GM06990 (cell line): ENCODE measurements around the gene TANGO2.

ENCODE experiments used
- DNase-seq: peaks from one replicate; pipeline ENCODE4 v3.0.0-alpha.2; 2011; ENCODE audit not compliant: insufficient read length; ENCODE audit errors: extremely low read depth
- H3K27me3 ChIP-seq: replicated peaks from 2 replicates; pipeline ENCODE4 v1.6.0; 2011; ENCODE audit warnings: low read length; ENCODE audit not compliant: control insufficient read depth, insufficient read depth
- H3K36me3 ChIP-seq: 2 replicates; pipeline ENCODE4 v1.5.1; 2011; ENCODE audit warnings: low read length; ENCODE audit not compliant: control insufficient read depth, insufficient read depth
- H3K4me3 ChIP-seq: replicated peaks from 2 replicates; pipeline ENCODE4 v1.5.1; 2011; ENCODE audit warnings: low read depth, mild to moderate bottlenecking, control low read depth, low read length
- CTCF ChIP-seq: IDR thresholded peaks from 2 replicates; pipeline ENCODE4 v1.5.1; 2011; ENCODE audit warnings: low read length, control low read depth, mild to moderate bottlenecking, inconsistent platforms; ENCODE audit not compliant: insufficient read depth, poor library complexity, severe bottlenecking

The TANGO2 gene

GRCh38 chr22:19992921-19993355 is 28.0 kb upstream of the TANGO2 start:
- Histone ChIP-seq H3K27me3 (no peaks in the 10 kb centered on the region), H3K4me3 (no peak overlapping the region), H3K36me3 (no peaks in the 10 kb centered on the region)
- DNase-seq: no peak
- no peak for TF ChIP-seq CTCF

DNA sequence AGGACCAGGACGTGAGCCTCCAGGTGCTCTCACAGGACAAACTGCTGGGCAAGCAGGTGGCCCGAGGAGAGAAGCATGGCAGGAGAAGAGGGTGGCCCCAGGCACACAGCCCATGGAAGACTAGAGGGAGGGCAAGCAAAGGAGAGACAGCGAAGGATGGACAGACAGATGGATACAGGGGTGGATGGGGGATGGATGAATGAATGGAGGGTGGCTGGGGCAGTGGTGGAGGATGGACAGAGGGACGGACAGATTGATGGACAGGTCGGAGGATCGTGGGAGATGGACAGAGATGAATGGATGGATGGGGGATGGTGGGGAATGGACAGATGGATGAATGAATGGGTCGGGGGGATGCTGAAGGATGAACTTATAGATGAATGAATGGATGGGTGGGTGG is 27.0 kb upstream of the TANGO2 start:
- no peak overlapping the region for H3K4me3 ChIP-seq
- H3K27me3 ChIP-seq: no peaks in the 10 kb centered on the region
- no peaks in the 10 kb centered on the region for H3K36me3 ChIP-seq
- DNase-seq: no peak
- TF ChIP-seq CTCF: no peak

GRCh38 chr22:19994851-19995610 is 25.9 kb upstream of the TANGO2 start:
- no peak for TF ChIP-seq CTCF
- Histone ChIP-seq H3K4me3 (no peak overlapping the region), H3K27me3 (no peaks in the 10 kb centered on the region), H3K36me3 (no peaks in the 10 kb centered on the region)
- DNase-seq: no peak

- Histone ChIP-seq H3K4me3 (no peak overlapping the region), H3K27me3 (no peaks in the 10 kb centered on the region), H3K36me3 (no peaks in the 10 kb centered on the region)
- DNase-seq: no peak
- TF ChIP-seq CTCF: no peak
These were observed 25.1 kb upstream of the TANGO2 start for GRCh38 chr22:19995611-19996339.

DNA sequence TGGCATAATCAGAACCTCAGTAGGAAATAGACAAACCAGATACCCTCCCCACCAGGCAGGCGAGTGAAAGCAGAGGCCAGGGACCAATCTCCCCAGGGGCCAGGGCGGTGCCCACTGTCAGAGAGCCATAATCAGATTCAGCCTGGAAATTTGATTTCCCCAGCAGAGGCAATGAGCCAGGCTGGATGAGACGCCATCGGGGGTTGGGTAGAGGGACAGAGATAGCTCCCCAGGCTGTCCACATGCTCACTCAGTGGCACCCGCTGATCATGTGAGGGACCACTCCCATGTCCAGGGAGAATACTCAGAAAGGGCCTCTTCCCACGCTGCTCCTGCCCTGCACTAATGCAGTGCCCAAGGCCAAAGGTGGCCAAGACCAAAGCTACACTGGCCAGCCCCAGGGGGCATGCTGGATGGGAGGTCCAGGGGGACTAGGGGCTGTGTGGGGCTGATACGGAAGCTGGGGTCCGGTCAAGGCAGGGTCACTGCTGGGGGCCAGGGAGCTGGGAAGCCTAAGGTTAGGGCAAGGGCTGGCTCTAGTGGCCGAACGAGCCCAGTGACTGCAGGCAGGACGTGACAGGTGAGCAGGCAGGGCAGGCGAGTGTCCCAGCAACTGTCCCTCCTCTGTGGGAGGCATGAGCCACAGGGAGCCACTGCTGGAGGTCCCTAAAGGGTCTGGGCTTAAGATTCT is 24.1 kb upstream of the TANGO2 start:
- no peak for DNase-seq
- no peak for TF ChIP-seq CTCF
- H3K4me3 ChIP-seq: no peak overlapping the region
- no peaks in the 10 kb centered on the region for H3K27me3 ChIP-seq
- no peaks in the 10 kb centered on the region for H3K36me3 ChIP-seq
